Gastrocnemius medialis (tissue), 4 donors: ENCODE measurements around the gene TF. TPM values are rescaled to one million over a fixed set of nuclear protein-coding genes. Genes with fewer than 3 reads are reported as not detected.

Experiments used
- ATAC-seq, 2 donors: fragments of 150-250 bp; one replicate each; pipeline ENCODE4 v1.9.1; 2016
- DNase-seq, 2 donors: peaks; one replicate each; pipeline ENCODE4 v3.0.0-alpha.2; 2019
- H3K27ac ChIP-seq, 4 donors: fragments of 200-600 bp; sonication (generic); 1 replicate in 1 of 4; 2 replicates in 3 of 4; pipeline ENCODE4 v1.5.1; 2016 to 2018; ENCODE audit warnings: mild to moderate bottlenecking in 2 of 4, moderate library complexity in 1 of 4
- H3K27me3 ChIP-seq, 3 donors: fragments of 200-600 bp; sonication (generic) in 2 of 3; 1 replicate in 1 of 3; 2 replicates in 2 of 3; pipeline versions ENCODE4 v1.5.1 to v1.6.0; 2016 to 2019; ENCODE audit warnings: mild to moderate bottlenecking in 1 of 3, moderate library complexity in 1 of 3
- H3K36me3 ChIP-seq, 2 donors: fragments of 200-600 bp; sonication (generic) in 1 of 2; one replicate each; pipeline ENCODE4 v1.5.1; 2017 to 2018
- H3K4me1 ChIP-seq, 2 donors: fragments of 200-600 bp; sonication (generic) in 1 of 2; one replicate each; pipeline ENCODE4 v1.5.1; 2016 to 2017; ENCODE audit warnings: mild to moderate bottlenecking in 2 of 2
- H3K4me3 ChIP-seq, 4 donors: fragments of 200-600 bp; sonication (generic) in 3 of 4; 1 replicate in 1 of 4; 2 replicates in 3 of 4; pipeline ENCODE4 v1.5.1; 2016 to 2019; ENCODE audit warnings: mild to moderate bottlenecking in 2 of 4
- H3K9me3 ChIP-seq, 3 donors: fragments of 200-600 bp; sonication (generic) in 2 of 3; 1 replicate in 1 of 3; 2 replicates in 2 of 3; pipeline ENCODE4 v1.5.1; 2016 to 2019
- POLR2A ChIP-seq, 2 donors: fragments of 450-650 bp; IDR thresholded peaks; one replicate each; pipeline ENCODE4 v1.6.1; 2017; ENCODE audit warnings: antibody characterized with exemption in 2 of 2, mild to moderate bottlenecking in 2 of 2, moderate library complexity in 2 of 2
- in situ Hi-C, 4 donors: fragments of 200-750 bp; cut with MboI; loops; one replicate each; pipeline versions ENCODE4 v1.15.0 to v1.8.0; 2017; ENCODE audit warnings: low sequenced_read_pairs in 4 of 4
- intact Hi-C: fragments of 100-400 bp; cut with DNase I; formaldehyde crosslinking; loops from one replicate; pipeline ENCODE4 v1.15.1; 2023; ENCODE audit warnings: low total_unique reads
- total RNA-seq, 4 donors: library from RNA; depleted of rRNA; stranded (reverse); fragments of >200 nt; gene quantifications; one replicate each; pipeline versions ENCODE4 v1.1.0 to v1.2.3, GENCODE V29; 2016
- TF ChIP-seq, protein P1 (sequence below), 5 experiments: fragments of 450-650 bp in 3 of 5; fragments of 200-600 bp in 2 of 5; sonication (generic) in 2 of 5; IDR thresholded peaks in 4 of 5; conservative IDR thresholded peaks in 1 of 5; 1 replicate in 4 of 5; 2 replicates in 1 of 5; pipeline ENCODE4 v1.5.1; 2016 to 2019; ENCODE audit warnings: antibody characterized with exemption in 5 of 5, mild to moderate bottlenecking in 3 of 5, moderate library complexity in 3 of 5

TF gene
- total RNA-seq, 4 donors from 2014 or later = 2.8 to 11.5 (median 4.3) TPM; not detected in 1

GRCh38 chr3:133753107-133753778 lies 7.0 kb downstream of the TF start:
- H3K36me3 ChIP-seq = no peaks in the 10 kb centered on the region
- no peak for DNase-seq

DNA sequence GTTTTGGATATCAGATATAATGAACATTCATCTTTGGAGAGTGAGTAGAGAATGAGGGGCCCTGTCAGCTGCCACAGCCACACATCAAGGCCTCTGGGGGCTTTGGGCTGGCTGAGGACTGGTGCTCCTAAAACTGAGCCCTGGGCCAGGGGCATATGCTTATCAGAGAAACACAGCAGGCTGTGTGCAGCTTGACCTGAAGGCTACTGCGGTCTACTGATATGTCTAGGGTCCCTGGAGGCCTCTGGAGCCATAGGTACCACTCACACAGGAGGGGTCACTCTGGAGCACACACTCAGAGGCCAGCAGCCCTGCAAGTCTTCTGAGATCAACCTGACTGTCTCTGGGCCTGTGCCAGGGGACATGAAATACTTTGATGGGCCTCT lies 7.6 kb downstream of the TF start:
- in situ Hi-C loops (no loop called here), intact Hi-C loops (no loop called here)
- Histone ChIP-seq H3K9me3 (no peaks in the 10 kb centered on the region), H3K4me3 (no peak overlapping the region), H3K27me3 (no peaks in the 10 kb centered on the region), H3K36me3 (no peaks in the 10 kb centered on the region), H3K27ac (no peak overlapping the region), H3K4me1 (no peaks in the 10 kb centered on the region)
- DNase-seq (no peak), ATAC-seq (no peak)
- TF ChIP-seq POLR2A (IDR thresholded peaks at IDR 0.05) = no peak
- TF ChIP-seq, protein P1, sequence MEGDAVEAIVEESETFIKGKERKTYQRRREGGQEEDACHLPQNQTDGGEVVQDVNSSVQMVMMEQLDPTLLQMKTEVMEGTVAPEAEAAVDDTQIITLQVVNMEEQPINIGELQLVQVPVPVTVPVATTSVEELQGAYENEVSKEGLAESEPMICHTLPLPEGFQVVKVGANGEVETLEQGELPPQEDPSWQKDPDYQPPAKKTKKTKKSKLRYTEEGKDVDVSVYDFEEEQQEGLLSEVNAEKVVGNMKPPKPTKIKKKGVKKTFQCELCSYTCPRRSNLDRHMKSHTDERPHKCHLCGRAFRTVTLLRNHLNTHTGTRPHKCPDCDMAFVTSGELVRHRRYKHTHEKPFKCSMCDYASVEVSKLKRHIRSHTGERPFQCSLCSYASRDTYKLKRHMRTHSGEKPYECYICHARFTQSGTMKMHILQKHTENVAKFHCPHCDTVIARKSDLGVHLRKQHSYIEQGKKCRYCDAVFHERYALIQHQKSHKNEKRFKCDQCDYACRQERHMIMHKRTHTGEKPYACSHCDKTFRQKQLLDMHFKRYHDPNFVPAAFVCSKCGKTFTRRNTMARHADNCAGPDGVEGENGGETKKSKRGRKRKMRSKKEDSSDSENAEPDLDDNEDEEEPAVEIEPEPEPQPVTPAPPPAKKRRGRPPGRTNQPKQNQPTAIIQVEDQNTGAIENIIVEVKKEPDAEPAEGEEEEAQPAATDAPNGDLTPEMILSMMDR (IDR thresholded peaks at IDR 0.05 in 4 of 5, conservative IDR thresholded peaks at IDR 0.05 in 1 of 5) = no peak

More at GRCh38 chr3:133753107-133753778, 7.0 kb downstream of the TF start:
- no peak for TF ChIP-seq POLR2A (IDR thresholded peaks at IDR 0.05)
- TF ChIP-seq, protein P1 (IDR thresholded peaks at IDR 0.05 in 4 of 5, conservative IDR thresholded peaks at IDR 0.05 in 1 of 5) = no peak
- no peaks in the 10 kb centered on the region for H3K9me3 ChIP-seq
- H3K4me3 ChIP-seq = no peak overlapping the region
- no peak for ATAC-seq
- no peak overlapping the region for H3K27ac ChIP-seq
- no peaks in the 10 kb centered on the region for H3K27me3 ChIP-seq
- no peaks in the 10 kb centered on the region for H3K4me1 ChIP-seq
- intact Hi-C loops = no loop called here
- in situ Hi-C loops = no loop called here

DNA sequence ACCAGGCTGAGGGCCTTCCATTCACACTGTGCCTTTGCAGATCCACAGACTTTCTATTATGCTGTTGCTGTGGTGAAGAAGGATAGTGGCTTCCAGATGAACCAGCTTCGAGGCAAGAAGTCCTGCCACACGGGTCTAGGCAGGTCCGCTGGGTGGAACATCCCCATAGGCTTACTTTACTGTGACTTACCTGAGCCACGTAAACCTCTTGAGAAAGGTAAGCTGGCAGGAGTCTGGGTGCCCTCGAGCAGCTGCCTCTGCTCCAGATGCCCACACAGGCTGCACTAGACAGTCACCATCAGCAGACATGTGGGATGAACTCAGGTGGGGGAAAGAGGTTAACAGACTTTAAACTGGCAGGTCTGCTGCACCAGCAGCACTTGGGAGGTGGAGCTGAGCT lies 8.3 kb downstream of the TF start:
- DNase-seq (no peak), ATAC-seq (no peak)
- Histone ChIP-seq H3K4me3 (no peak overlapping the region), H3K36me3 (no peaks in the 10 kb centered on the region), H3K4me1 (no peaks in the 10 kb centered on the region), H3K27ac (no peak overlapping the region), H3K9me3 (no peaks in the 10 kb centered on the region), H3K27me3 (no peaks in the 10 kb centered on the region)
- TF ChIP-seq POLR2A (IDR thresholded peaks at IDR 0.05) = no peak
- TF ChIP-seq, protein P1 (IDR thresholded peaks at IDR 0.05 in 4 of 5, conservative IDR thresholded peaks at IDR 0.05 in 1 of 5) = no peak
- intact Hi-C loops = no loop called here
- in situ Hi-C loops = no loop called here

DNA sequence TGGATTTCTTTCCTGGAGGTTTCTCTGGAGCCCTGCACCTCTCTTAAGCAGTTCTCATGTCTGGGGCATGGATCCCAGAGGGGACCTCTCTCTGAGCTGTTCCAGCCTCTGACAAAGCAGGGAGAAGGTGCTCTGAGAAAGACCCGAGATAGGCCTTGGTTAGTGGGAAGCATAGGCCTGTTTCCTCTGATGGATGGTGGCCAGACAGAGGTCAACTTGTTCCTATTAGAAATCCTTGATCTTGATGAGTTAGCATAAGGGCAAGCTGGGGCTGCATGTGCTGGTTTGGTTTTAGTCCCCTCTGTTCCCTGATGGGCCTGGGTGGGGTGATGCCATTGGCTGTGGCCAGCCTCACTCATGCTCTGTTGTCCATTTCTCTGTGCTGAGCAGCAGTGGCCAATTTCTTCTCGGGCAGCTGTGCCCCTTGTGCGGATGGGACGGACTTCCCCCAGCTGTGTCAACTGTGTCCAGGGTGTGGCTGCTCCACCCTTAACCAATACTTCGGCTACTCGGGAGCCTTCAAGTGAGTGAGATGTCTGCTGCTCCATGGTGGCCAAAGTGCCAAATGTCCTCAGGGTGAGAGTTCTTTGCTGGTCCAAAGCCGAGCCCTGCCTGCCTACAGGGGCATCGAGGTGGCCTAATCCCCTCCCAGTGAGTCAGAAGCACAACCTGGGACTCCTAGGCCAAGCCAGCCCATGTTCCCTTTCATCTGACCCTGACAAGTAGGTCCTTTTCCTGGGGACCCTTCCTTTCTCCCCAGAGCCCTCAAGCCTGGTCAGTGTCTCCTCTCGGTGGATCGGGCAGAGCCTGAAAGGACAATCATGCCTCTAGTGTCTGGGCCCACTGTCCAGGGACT lies 9.0 kb downstream of the TF start:
- Histone ChIP-seq H3K27ac (no peak overlapping the region), H3K36me3 (no peaks in the 10 kb centered on the region), H3K9me3 (no peaks in the 10 kb centered on the region), H3K4me3 (no peak overlapping the region), H3K4me1 (no peaks in the 10 kb centered on the region), H3K27me3 (no peaks in the 10 kb centered on the region)
- DNase-seq (no peak), ATAC-seq (no peak)
- intact Hi-C loops (no loop called here), in situ Hi-C loops (no loop called here)
- TF ChIP-seq, protein P1 (IDR thresholded peaks at IDR 0.05 in 4 of 5, conservative IDR thresholded peaks at IDR 0.05 in 1 of 5) = no peak
- no peak for TF ChIP-seq POLR2A (IDR thresholded peaks at IDR 0.05)
